H1 (cell line): ENCODE data around the gene DIAPH2. TPM values are rescaled to one million over a fixed set of nuclear protein-coding genes. Genes with fewer than 3 reads are reported as not detected.

Source experiments
- ATF2 ChIP-seq: IDR thresholded peaks from 2 replicates; pipeline ENCODE4 v1.6.1; 2012; ENCODE audit warnings: low read length, inconsistent platforms
- CHD7 ChIP-seq: fragments of 300-600 bp; sonication (generic); IDR thresholded peaks from 2 replicates; pipeline ENCODE4 v1.7.1; 2012; ENCODE audit warnings: low read length, moderate library complexity, mild to moderate bottlenecking, inconsistent platforms; ENCODE audit not compliant: insufficient replicate concordance
- KDM4A ChIP-seq: IDR thresholded peaks from one replicate; pipeline ENCODE4 v1.7.1; 2012; ENCODE audit warnings: low read depth, mild to moderate bottlenecking, moderate library complexity, low read length, inconsistent platforms; ENCODE audit not compliant: severe bottlenecking
- SAP30 ChIP-seq: fragments of 300-600 bp; sonication (generic); IDR thresholded peaks from 2 replicates; pipeline ENCODE4 v1.7.1; 2012; ENCODE audit warnings: low read length, moderate library complexity, mild to moderate bottlenecking, inconsistent platforms; ENCODE audit not compliant: insufficient read depth, insufficient replicate concordance
- SIN3A ChIP-seq, 2 experiments: IDR thresholded peaks in 1 of 2; conservative IDR thresholded peaks in 1 of 2; 2 replicates each; pipeline ENCODE4 v1.6.1; 2011 to 2012; ENCODE audit warnings: low read length in 2 of 2, improper control_type of control experiment in 1 of 2, low read depth in 1 of 2, mild to moderate bottlenecking in 1 of 2
- SRF ChIP-seq: IDR thresholded peaks from 2 replicates; pipeline ENCODE4 v1.6.1; 2011; ENCODE audit warnings: mild to moderate bottlenecking, low read depth, low read length, moderate library complexity
- TAF7 ChIP-seq: optimal IDR thresholded peaks from 2 replicates; pipeline ENCODE3; 2011; ENCODE audit warnings: low read depth, mild to moderate bottlenecking, inconsistent platforms, low read length, moderate library complexity, borderline replicate concordance
- polyA plus RNA-seq, 7 experiments: library from polyadenylated mRNA; depleted of rRNA in 3 of 7; stranded (reverse) in 5 of 7; unstranded in 2 of 7; fragments of >200 nt in 5 of 7; fragments of 200-250 nt in 2 of 7; gene quantifications; 1 replicate in 5 of 7; 2 replicates in 1 of 7; 4 replicates in 1 of 7; pipeline versions ENCODE4 v1.2.1 to v1.2.3, GENCODE V29; 2011 to 2013; ENCODE audit warnings: missing spikeins in 2 of 7, mixed read lengths in 2 of 7
- total RNA-seq: library from RNA; stranded (reverse); fragmentation: NEBNext Ultra II Directional; extraction: Animal tissue kit (Norgen Biotek cat#: 25700); gene quantifications from 2 replicates; pipeline ENCODE4 v1.2.1, GENCODE V29; 2021

Gene DIAPH2
- total and polyA plus RNA-seq, 2 of the 8 experiments (the other 6 are each of a cell fraction or from before 2014, with no cell fraction given) = 4.4 to 24.3 TPM

GRCh38 chrX:97039363-97040029 is 354.9 kb downstream of the DIAPH2 start (continued):
- TF ChIP-seq CHD7 (no peak), ATF2 (no peak), SIN3A (conservative IDR thresholded peaks at IDR 0.05 in 1 of 2, IDR thresholded peaks at IDR 0.05 in 1 of 2; ENCODE audit: low read depth in 1 of 2, low read length in 2 of 2) (no peak), KDM4A (no peak), SRF (no peak), SAP30 (no peak), TAF7 (no peak)
